Stimulated activated CD8-positive, alpha-beta memory T cell treated with anti-CD3 and anti-CD28 coated beads, Interleukin-15, amount 100 ng/mL, for 1 hour (primary cell): ENCODE measurements around the gene POLR2L.

Source experiments
- DNase-seq: peaks from one replicate; pipeline ENCODE4 v3.0.0-alpha.2; 2020; ENCODE audit warnings: low read depth

POLR2L gene

DNA sequence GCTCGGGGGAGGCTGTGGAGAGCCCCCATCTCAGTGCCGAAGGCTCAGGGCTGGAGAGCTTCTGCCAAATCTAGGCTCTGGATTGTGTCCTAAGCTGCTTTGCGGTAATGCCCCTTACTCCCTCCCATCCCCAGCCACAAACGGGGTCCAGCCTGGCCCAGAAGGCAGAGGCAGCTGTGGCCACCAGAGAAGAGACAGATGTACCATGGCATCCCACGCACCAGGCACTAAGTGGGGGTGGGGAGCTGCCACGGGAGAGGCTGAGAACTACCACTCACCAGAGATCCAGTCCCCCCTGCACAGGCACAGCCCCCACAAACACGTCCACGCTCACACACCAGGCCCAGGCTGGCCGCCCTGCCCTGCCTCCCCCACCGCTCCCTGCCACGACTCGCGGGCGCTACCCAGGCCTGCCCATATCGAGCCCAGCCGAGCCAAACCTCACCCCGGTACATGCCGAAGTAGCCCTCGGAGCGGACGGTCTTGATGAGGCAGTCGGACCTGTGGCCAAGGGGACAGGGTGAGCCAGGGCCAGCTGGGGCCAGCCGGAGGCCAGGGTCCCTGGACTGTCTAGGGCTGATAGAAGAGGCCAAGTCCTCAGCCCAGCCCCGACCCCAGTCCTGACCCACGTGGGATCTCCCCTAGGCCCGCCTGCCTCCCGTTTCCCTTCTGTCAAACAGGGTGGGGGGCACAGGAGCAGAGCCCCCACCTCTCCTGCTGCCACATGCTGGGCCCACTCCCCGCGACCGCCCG lies 48.1 kb downstream of the POLR2L start:
- no peak for DNase-seq

DNA sequence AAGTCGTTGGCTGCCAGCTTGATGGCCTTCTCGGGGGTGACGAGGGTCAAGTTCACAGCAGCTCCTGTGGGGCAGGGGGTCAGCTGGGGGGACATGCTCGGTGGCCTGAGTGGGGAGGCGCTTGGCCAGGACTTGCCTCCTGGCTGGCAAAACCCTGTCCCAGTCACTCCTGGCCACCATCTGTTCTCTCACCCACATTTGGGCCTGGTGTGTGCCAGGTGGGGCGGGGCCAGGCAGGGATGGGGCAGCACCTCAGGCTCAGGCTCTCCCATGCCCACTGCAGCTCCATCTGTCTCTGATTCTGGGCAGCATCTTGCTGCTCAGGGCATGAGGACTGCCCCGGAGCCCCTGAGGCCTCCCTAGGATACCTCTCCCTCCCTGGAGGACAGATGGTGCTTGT lies 48.8 kb downstream of the POLR2L start:
- DNase-seq = no peak

DNA sequence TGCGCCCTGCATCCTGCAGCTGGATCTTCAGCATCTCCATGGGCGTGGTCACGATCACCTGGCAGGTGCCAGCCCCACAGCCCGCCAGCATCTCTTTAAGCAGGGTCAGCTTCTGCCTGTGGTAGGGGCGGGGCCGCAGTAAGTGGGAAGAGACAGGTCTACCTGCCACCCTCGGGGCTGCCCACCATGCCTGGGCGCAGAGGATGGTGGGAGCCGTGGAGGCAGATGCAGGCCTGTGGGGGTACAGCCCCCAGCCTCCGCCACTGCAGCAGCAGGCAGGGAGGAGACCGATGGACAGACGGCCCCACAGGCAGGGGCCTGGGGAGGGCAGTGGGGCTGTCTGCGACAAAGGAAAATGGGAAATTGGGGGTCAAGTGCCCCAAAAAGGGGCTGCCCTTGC lies 49.5 kb downstream of the POLR2L start:
- DNase-seq = no peak

DNA sequence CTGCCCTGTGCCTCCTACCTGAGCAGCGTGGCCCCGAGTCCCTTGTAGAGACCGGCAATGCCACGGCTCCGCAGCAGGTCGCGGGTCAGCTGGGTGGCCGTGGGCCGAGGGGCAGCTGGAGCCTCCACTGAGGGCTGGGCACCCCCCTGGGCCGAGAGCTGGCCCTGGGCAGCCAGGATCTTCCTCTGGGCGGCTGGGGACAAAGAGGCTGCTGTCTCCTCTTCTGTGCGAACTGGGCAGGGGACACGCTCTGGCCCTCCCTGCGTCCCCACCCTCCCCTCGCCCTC lies 49.9 kb downstream of the POLR2L start:
- DNase-seq = no peak

DNA sequence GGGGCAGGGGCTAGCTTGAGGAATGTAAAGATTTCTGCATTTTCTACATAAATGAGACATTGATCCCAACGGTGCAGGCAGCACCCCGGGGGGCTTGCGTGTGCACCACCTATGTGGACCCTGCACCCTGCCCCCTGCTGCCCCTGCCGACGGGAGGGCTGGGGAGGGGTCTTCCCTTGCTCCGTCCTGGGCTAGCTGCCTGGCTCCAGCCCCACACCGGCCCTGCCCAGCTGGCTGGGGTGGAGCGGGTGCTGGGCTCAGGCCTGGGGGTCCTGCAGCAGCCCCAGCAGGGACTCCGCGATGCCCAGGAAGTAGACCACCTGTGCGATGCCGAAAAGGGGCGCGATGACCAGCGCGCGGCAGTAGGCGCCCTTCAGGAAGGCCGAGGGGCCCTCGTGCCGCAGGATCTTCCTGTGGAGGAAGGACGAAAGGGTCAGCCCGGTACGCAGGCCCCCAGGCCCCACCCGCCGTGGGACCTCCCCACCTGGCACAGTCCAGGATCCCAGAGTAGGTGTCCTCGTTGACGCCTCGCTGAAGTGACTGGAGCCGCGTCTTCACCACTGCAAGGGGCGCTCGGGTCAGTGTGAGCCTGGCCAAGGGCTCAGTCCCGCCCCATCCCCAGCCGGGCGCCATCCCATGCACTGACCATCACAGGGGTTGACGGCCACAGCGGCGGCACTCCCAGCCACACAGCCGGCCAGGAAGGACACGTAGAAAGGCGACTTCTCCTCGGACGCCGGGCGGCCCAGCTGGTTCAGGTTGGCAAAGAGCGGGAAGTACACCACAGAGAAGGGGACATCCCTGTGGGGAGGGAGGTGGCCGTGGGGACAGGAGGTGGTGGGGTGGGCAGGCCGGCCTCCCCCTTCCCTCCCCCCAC lies 50.4 kb downstream of the POLR2L start:
- no peak for DNase-seq

DNA sequence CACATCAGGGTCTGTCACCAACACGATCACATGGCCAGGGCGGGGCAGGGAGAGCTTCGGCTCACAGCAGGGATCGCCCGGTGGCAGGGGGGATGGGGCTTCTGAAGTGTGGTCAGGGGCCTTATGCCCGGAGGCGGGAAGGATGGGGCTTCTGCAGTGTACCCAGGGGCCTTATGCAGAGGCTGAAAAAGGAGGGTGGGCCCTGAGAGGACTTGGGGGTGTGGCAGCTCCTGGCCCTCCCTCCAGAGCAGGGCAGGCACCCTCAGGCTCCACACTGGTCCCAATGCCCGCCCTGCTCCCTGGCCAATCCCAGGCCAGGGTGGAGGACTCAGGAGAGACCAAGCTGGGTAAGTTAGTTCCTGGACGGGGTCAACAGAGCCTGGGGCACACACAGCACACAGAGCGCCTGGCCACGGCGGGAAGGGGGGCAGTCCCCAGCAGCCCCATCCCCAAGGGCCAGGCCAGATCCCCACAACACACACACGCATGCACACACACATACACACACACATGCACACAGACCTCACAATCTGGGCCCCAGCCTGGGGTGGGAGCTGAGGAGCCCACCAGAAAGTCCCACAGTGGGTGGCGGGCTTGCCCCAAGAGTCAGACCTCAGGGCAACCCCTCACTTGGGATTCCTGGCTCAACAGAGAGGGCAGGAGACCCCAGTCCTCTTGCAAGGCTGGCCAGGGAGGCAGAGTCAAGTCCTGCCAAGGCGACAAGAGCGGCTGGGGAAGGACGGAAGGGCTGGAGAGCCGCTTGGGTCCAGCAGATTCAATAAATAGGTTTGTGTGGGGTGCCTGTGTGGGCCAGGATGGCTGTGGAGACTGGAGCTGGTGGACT lies 51.4 kb downstream of the POLR2L start:
- DNase-seq = no peak

DNA sequence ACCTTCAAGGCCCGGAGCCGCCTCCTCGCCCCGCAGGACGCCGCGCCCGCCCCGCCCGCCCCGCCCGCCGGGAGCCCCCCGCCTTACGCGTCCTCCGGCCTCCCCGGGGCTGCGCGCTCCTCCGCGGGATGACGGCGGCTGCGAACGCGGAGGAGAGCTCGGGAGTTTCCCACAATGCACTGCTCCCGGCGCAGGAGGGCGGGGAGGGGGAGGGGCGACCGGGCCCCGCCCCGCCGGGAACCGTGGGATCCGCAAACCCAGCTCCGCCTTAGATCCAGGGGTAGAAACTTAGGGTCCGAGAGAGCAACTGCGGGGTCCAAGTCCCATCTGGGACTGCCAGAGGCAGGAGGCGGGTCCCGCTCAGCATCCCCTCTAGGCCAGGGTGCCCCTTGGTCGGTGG lies 52.4 kb downstream of the POLR2L start, which contains the start of gene CEND1:
CEND1 (minus strand) TSS at position 148 of the 400 bp plus-strand sequence. CDS start 1,514 bp downstream, outside the sequence.
- no peak for DNase-seq
